ENCODE data around the gene CDKN2D.
A peak's percentile ranks its signal among the peaks of the same experiment; 100 is the strongest.

Gene CDKN2D

DNA sequence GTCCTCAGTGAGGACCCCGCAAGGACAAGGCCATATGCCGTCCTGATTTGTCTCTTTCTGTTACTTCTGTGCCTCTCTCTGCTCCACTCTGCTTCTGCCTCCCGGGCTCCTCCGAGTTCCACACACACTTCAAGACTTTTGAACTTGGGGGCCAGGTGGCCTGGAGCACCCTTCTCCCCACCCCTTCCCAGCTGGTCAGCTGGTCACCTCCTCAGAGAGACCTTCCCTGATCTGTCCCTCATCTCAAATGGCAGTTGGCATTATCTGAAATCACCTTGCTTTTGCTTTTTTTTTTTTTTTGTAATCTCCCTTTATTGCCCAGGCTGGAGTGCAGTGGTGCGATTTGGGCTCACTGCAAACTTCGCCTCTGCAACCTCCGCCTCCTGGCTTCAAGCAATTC is 49.4 kb downstream of the CDKN2D start:
- DNase-seq (ENCODE audit: insufficient read length, low spot score), result no peak
- no peak for FAIRE-seq
- no peak for TF ChIP-seq CTCF (IDR thresholded peaks at IDR 0.05; ENCODE audit: insufficient read depth, missing control alignments)

DNA sequence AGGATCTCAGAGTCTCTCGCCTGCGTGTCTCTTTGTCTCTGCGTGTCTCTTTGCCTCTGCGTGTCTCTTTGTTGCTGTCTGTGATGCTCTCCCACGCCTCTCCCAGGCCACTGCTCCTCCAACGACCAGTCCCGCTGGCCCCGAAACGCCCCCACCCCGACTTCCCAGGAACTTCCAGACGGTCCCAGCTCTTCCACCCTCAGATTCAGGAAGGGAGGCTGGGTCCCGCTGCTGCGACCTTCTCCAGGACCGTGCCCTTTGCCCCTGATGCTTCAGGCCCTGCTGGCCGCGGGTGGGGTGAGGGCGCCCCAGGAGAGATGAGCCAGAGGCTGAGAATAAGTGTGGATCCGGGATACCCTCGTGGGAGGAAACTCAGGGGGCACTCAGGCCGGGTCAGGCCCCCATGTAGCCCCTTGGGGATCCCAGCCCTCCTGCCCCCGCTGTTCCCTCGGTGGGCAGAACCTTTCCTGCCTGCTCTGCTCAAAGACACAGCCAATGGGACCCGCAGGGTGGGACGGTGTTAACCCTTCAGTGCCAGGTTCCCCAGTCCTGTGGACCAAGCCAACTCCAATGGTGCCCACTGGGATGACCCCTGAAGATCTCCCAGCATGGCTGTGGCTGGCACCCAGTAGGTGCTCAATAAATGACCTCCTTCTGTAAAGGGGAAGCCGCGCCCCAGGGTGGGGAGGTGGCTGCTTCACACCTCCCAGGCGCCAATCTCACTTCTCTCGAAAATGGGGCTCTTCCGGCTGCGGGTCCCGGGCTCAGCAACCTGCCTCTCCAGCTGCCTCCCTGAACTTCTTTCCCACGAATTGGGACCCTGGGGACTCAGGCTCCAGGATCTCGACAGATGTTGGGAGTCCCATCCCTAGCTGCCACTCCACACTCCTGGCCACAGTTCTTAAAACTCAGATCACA is 50.1 kb downstream of the CDKN2D start:
- FAIRE-seq, result no peak
- DNase-seq (ENCODE audit: insufficient read length, low spot score), result no peak
- no peak for TF ChIP-seq CTCF (IDR thresholded peaks at IDR 0.05; ENCODE audit: insufficient read depth, missing control alignments)

DNA sequence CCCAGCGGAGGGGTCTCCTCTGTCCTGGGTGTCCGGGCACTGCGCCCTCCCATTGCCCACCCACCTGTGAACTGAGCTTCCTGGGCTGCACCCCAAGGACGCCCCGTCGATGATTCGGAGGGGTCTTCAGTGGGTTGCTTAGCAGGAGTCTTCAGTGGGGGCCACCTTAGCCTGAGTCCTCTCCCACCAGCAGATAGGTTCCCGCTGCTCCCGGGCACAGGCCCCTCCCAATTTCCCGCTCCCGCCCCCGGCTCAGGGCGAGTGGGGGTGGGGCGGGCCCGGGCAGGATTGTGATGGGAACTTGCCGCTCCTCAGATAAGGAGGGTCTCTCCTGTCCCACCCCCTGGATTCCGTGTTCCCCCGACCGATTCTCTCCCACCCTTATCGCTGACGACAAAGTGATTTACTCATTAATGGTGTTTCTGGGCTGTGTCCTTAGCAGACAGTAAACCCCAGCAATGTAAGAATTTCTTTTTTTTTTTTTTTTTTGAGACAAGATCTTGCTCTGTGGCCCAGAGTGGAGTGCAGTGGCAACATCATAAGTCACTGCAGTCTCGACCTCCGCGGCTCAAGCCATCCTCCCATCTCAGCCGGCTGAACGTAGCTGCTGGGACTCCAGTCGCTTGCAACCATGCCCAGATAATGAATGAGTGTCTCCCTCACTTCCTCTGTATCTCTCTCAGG is 50.9 kb downstream of the CDKN2D start:
- FAIRE-seq, result no peak
- TF ChIP-seq CTCF (IDR thresholded peaks at IDR 0.05; ENCODE audit: insufficient read depth, missing control alignments), result no peak
- peak; percentile 55 for DNase-seq (ENCODE audit: insufficient read length, low spot score)

- DNase-seq (ENCODE audit: insufficient read length, low spot score) (no peak), FAIRE-seq (no peak)
Measured at GRCh38 chr19:10517361-10517759, 51.4 kb downstream of the CDKN2D start, which contains the start of gene S1PR5. Gene S1PR5, minus strand, starts transcription at chr19:10517447. Its CDS starts 2,436 bp downstream, at chr19:10515011.

GRCh38 chr19:10516671-10517286 is 52.0 kb downstream of the CDKN2D start:
- FAIRE-seq (no peak), DNase-seq (ENCODE audit: insufficient read length, low spot score) (no peak)
- no peak for TF ChIP-seq CTCF (IDR thresholded peaks at IDR 0.05; ENCODE audit: insufficient read depth, missing control alignments)

More at GRCh38 chr19:10517361-10517759, 51.4 kb downstream of the CDKN2D start, which contains the start of gene S1PR5:
- TF ChIP-seq CTCF (IDR thresholded peaks at IDR 0.05; ENCODE audit: insufficient read depth, missing control alignments), result no peak
